Stimulated activated CD8-positive, alpha-beta memory T cell treated with anti-CD3 and anti-CD28 coated beads, Interleukin-4, amount 100 ng/mL, for 1 hour (primary cell): ENCODE measurements around the gene GRM7.

Source experiments
- DNase-seq, 2 donors: peaks; one replicate each; pipeline ENCODE4 v3.0.0-alpha.2; 2020; ENCODE audit warnings: low read depth in 2 of 2, low spot score in 1 of 2

Gene GRM7

DNA sequence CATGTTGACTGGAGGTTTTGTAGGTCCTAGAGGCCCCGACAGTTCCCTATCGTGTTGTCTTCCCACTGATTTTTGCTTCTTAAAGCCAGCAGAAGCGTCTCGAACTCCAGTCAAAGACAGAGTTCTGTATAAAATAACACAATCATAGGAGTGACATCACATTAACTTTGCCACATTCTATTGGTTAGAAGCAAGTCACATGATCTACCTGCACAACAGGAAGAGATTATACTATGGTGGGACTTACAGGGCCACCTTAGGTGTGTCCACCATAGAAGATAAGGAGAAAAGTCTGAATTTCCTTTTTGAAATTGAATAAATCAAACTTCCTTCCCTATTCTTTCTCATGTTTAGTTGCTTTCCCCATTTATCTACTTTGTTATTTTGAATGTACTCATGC is 365.5 kb downstream of the GRM7 start:
- DNase-seq: no peak

- DNase-seq: no peak
Measured at GRCh38 chr3:7238565-7239295, 377.8 kb downstream of the GRM7 start.

- no peak for DNase-seq
Measured at GRCh38 chr3:7241584-7242302, 380.8 kb downstream of the GRM7 start.

DNA sequence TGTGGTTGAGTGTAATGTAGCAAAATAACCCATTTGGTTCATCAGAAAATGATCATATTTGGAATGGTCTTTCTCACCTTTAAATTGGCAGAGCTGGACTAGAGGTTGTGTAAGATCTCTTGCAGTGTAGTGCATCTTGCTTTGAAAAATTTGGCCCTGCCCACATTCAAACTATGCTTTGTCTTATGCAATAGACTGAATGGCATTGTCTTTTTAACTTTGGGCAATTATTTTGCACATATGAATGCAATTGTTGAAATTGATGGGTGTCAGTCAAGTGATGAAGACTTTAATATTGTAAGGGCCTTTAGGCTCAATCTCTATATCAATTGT is 381.4 kb downstream of the GRM7 start:
- no peak for DNase-seq

DNA sequence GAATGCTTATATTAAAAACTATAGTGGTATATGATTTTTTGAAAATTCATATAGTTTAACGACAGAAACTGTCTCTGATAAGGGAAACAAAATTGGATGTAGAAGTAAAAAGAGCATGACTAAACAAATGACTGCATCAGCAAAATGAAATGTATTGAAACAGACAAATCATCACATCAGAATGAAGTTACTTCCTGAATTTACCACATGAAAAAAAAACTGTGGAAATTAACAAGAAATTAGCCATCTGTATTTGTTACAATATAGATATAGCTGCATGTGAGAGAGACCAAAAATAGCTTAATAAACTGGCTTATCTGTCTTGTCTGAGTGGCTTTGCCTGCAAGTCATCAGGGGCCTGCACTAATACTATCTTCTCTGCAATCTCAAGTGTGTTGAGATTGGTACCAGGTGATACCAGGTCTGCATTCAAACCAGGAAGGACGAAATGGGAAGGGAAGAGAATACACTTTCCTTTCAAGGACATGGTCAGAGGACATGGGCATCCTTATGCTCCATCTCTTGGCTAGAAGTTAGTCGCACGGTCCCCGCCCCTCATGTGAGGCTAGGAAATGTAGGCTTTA is 388.7 kb downstream of the GRM7 start:
- DNase-seq: no peak

DNA sequence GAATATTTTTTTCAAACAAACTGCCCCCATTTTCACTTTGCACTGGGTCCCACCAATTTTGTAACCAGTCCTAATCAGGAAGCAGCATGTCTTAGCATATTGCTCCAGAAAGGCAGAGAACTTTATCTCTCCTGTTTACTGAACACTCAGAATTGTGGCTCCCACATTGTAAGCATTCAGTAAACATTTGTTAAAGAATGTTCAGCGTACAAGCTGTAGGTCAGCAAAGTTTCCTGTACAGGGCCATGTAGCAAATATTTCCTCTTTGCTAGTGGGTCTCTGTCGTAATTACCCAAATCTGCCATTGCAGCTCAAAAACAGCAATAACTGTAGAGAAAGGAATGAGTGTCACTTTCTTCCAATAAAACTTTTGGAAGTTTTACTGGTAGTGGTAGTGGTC is 393.3 kb downstream of the GRM7 start:
- no peak for DNase-seq

- DNase-seq: no peak
Measured at GRCh38 chr3:7260975-7261374, 400.1 kb downstream of the GRM7 start.

- no peak for DNase-seq
Measured at GRCh38 chr3:7263347-7264195, 402.7 kb downstream of the GRM7 start.

DNA sequence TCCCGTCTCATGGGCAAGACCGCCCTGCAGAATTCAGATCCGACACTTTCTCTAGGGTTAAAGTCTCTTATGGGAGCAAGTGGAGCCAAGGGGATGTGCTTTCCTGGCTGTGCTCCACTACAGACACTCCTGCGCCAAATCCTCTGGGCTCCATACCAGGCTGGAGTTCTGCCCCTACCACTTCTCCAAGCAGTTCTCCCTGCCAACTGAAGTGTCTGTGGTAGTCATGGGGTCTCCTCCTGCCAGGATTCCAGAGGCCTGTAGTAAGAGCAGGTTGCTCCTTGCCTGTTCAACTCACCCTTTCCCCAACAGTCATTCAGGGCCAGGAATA is 403.2 kb downstream of the GRM7 start:
- DNase-seq: no peak

- no peak for DNase-seq
Measured at GRCh38 chr3:7265736-7266135, 404.8 kb downstream of the GRM7 start.

GRCh38 chr3:7266551-7266950 is 405.6 kb downstream of the GRM7 start:
- no peak for DNase-seq

DNA sequence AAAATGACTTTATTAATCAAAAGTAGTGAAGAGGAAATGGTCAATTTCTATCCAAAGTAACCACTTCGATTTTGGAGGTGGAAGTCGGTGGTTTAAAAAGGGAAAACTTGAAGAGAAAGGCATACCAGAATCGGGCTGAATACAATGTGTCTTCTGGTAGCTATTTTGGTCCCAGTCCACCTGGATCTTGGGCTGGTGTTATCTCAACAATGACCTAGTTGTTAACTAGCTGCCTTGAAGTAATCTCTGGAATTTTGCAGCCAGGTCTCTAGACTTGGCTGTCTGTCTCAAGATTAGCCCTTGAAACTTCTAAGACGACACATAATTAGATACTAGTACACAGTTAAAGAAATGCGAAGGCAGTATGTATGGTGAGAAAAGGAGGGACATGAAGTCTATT is 409.8 kb downstream of the GRM7 start:
- DNase-seq: no peak

DNA sequence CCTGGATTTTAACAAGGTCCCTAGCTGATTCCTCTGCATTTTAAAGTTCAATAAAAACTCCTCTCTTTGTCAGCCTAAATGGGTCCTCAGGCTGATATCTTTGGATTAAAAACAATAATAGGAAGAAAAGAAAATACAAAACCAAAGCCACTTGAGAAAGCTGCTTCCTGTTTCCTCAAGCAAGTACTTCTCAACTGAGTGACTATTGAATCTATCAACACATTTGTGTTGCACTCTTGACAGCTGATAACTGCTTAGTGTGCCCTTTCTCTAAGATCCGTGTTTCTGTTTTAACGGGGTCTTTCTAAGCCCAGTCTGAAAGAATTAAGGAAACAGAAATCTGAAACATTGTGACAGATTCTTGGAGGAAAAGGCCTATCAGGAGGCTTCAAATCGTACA is 410.7 kb downstream of the GRM7 start:
- DNase-seq: no peak

GRCh38 chr3:7272203-7272602 is 411.3 kb downstream of the GRM7 start:
- DNase-seq: no peak

- no peak for DNase-seq
Measured at GRCh38 chr3:7275396-7275795, 414.5 kb downstream of the GRM7 start.

GRCh38 chr3:7280318-7280717 is 419.4 kb downstream of the GRM7 start:
- no peak for DNase-seq

DNA sequence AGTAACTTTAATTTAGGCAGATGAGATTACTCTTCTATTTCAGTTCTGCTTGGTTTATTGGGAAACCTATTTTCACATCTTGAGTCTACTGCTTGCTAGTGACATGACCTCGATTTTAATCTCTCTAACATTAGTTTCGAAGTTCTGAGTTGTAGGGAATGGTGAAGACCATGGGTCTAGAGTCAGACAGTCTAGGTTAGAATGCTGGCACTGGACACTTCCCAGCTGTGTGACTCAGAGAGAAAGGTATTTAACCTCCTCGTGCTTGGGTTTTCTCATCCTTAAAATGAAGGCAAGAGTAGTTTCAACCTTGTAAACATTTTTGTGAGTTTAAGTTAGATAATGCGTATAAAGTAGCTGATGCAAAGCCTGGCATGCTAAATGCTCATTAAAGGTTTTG is 422.1 kb downstream of the GRM7 start:
- no peak for DNase-seq

- DNase-seq: no peak
Measured at GRCh38 chr3:7285505-7285904, 424.6 kb downstream of the GRM7 start.

GRCh38 chr3:7288133-7288532 is 427.2 kb downstream of the GRM7 start:
- DNase-seq: no peak

GRCh38 chr3:7289121-7289520 is 428.2 kb downstream of the GRM7 start:
- no peak for DNase-seq

- no peak for DNase-seq
Measured at GRCh38 chr3:7290077-7290825, 429.3 kb downstream of the GRM7 start.
